GM21360 (cell line): ENCODE results near the gene STK25.
"Not testable (repeated sequence)": the region's sequence is repeated elsewhere in the genome, so short reads cannot be mapped to it uniquely, and the experiment has no call there.

ENCODE experiments used
- ATAC-seq: cut with Tn5 transposase; IDR thresholded peaks from one replicate; pipeline ENCODE4 v1.9.1; 2021; ENCODE audit warnings: mild to moderate bottlenecking, moderate library complexity; ENCODE audit not compliant: unreplicated experiment

STK25 gene

GRCh38 chr2:241540401-241540770, 32.0 kb upstream of the STK25 start:
- ATAC-seq, result no peak

- no peak for ATAC-seq
Observed at GRCh38 chr2:241539616-241540374, 31.4 kb upstream of the STK25 start.

GRCh38 chr2:241538838-241539615, 30.6 kb upstream of the STK25 start:
- ATAC-seq, result no peak

GRCh38 chr2:241535871-241536655, 27.7 kb upstream of the STK25 start:
- no peak for ATAC-seq

GRCh38 chr2:241534701-241535375, 26.5 kb upstream of the STK25 start:
- ATAC-seq, result no peak

- ATAC-seq, result no peak
Observed at GRCh38 chr2:241534293-241534692, 25.9 kb upstream of the STK25 start.

GRCh38 chr2:241532733-241533601, 24.6 kb upstream of the STK25 start:
- ATAC-seq, result no peak

GRCh38 chr2:241532168-241532567, 23.8 kb upstream of the STK25 start:
- ATAC-seq, result no peak

- ATAC-seq, result no peak
Observed at GRCh38 chr2:241531161-241531722, 22.9 kb upstream of the STK25 start.

GRCh38 chr2:241530571-241530970, 22.2 kb upstream of the STK25 start:
- no peak for ATAC-seq

GRCh38 chr2:241525818-241526780, 17.7 kb upstream of the STK25 start:
- not testable (repeated sequence) for ATAC-seq

GRCh38 chr2:241522477-241522876, 14.1 kb upstream of the STK25 start:
- no peak for ATAC-seq

- ATAC-seq, result no peak
Observed at GRCh38 chr2:241519669-241520068, 11.3 kb upstream of the STK25 start.

- ATAC-seq, result no peak
Observed at GRCh38 chr2:241517297-241517696, 8.9 kb upstream of the STK25 start.

- no peak for ATAC-seq
Observed at GRCh38 chr2:241516520-241516965, 8.2 kb upstream of the STK25 start.

- no peak for ATAC-seq
Observed at GRCh38 chr2:241514986-241515737, 6.8 kb upstream of the STK25 start.

GRCh38 chr2:241514553-241514952, 6.2 kb upstream of the STK25 start:
- no peak for ATAC-seq
